Colonic mucosa (tissue), 4 donors: ENCODE results near the gene BORCS5. TPM values are rescaled to one million over a fixed set of nuclear protein-coding genes. Genes with fewer than 3 reads are reported as not detected.

Experiments
- DNase-seq: peaks from one replicate; pipeline ENCODE4 v3.0.0-alpha.2; 2020
- H3K27ac ChIP-seq: fragments of 200-600 bp; one replicate; pipeline ENCODE4 v1.8.0; 2021
- H3K27me3 ChIP-seq: fragments of 200-600 bp; one replicate; pipeline ENCODE4 v1.8.0; 2021
- H3K36me3 ChIP-seq: fragments of 200-600 bp; one replicate; pipeline ENCODE4 v1.8.0; 2021
- H3K4me1 ChIP-seq: fragments of 200-600 bp; one replicate; pipeline ENCODE4 v1.8.0; 2021; ENCODE audit warnings: mild to moderate bottlenecking
- H3K4me3 ChIP-seq: fragments of 200-600 bp; one replicate; pipeline ENCODE4 v1.8.0; 2021
- H3K9ac ChIP-seq, 2 donors: one replicate each; pipeline ENCODE4 v1.7.0; 2013; ENCODE audit warnings: control low read depth in 2 of 2, low read depth in 2 of 2, low read length in 2 of 2
- H3K9me3 ChIP-seq: fragments of 200-600 bp; one replicate; pipeline ENCODE4 v1.8.0; 2021
- CTCF ChIP-seq: fragments of 200-600 bp; IDR thresholded peaks from one replicate; pipeline ENCODE4 v1.8.0; 2022; ENCODE audit warnings: antibody characterized with exemption, mild to moderate bottlenecking
- intact Hi-C: fragments of 100-400 bp; cut with DNase I; formaldehyde crosslinking; loops from one replicate; pipeline ENCODE4 v1.14.1; 2022
- total RNA-seq, 2 donors: library from RNA; stranded (reverse); fragmentation: NEBNext Ultra II Directional in 1 of 2; extraction: Animal tissue kit (Norgen Biotek cat#: 25700) in 1 of 2; gene quantifications; one replicate each; pipeline ENCODE4 v1.2.1, GENCODE V29; 2021
- donor health status: healthy.
- donor health status: DM: no; HTN: no; CAD: no.
- donor health status: DM: no; HTN: no; CAD: no.

Gene BORCS5
- total RNA-seq, 2 donors from 2014 or later = 10.7 to 12.4 TPM

DNA sequence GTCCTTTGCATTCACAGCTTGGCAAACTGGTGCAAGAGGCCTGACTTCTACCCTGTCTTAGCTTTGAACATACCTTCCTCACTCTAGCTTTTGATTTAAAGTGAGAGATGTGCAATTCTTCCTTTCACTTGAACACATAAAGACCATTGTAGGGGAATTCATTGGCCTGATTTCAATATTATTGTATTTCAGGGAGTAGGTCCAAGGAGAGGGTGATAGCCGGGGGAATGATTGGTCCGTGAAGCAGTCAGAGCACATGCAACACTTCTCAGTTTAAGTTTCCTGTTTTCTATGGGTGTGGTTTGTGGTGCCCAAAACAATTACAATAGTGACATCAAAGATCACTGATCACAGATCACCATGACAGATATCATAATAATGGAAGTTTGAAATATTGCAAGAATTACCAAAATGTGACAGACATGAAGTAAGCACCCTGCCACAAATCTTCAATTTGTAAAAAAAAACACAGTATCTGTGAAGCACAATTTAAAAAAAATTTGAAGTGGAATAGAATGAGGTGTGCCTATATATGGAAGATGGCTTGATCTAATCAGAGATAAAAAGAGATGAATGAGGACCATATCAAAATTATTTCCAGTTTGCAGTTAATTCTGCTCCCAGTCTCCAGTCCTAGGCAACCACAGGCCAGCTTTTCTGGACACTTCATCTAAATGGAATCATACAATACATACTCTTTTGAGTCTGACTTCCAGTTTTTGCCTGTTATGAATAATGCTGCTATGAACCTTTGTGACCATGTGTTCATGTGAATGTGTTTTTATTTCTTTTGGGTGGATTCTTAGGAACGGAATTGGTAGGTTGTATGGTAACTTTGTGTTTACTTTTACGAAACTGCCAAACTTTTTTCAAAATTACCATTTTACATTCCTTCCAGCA is 23.2 kb downstream of the BORCS5 start:
- H3K4me1 ChIP-seq = peaks cover 6% of the 10 kb centered on the region
- H3K9me3 ChIP-seq = no peaks in the 10 kb centered on the region
- H3K4me3 ChIP-seq = no peak overlapping the region
- no peaks in the 10 kb centered on the region for H3K36me3 ChIP-seq
- intact Hi-C loops = loop anchor here (5.0 to 10.0 kb wide), 3 partner anchors 185 to 322 kb away; partner anchors contain the start of gene DUSP16
- TF ChIP-seq CTCF = no peak
- no peak overlapping the region for H3K27ac ChIP-seq
- no peaks in the 10 kb centered on the region for H3K27me3 ChIP-seq
- H3K9ac ChIP-seq = peak overlapping the region in 1 of 2 donors; percentile 19
- DNase-seq = no peak

DNA sequence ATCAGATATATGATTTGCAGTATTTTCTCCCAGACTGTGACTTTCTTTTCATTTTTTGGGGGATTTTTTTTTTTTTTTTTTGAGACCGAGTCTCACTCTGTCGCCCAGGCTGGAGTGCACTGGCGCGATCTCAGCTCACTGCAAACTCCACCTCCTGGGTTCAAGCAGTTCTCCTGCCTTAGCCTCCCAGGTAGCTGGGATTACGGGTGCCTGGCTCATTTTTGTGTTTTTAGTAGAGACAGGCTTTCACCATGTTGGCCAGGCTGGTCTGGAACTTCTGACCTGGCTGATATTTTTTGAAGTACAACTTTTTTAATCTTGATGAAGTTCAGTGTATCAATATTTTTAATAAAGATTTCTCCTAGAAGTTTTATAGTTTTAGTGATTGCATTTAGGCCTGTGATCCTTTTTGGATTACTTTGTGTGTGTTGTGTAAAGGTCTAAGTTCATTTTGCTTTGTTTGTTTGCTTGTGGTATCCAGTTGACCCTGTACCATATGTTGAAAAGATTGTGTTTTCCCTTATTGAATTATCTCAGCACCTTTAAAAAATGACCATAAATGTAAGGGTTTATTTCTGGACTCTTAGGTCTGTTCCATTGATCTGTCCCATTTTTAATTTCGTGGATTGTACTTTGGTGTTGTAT is 24.2 kb downstream of the BORCS5 start:
- no peak for DNase-seq
- no peaks in the 10 kb centered on the region for H3K9me3 ChIP-seq
- H3K4me1 ChIP-seq = peaks cover 6% of the 10 kb centered on the region
- no peaks in the 10 kb centered on the region for H3K27me3 ChIP-seq
- no peak for TF ChIP-seq CTCF
- H3K4me3 ChIP-seq = no peak overlapping the region
- H3K36me3 ChIP-seq = no peaks in the 10 kb centered on the region
- intact Hi-C loops = loop anchor here (10.0 kb wide), 1 partner anchor 184 kb away; the partner anchor contains the start of gene DUSP16
- no peak overlapping the region for H3K27ac ChIP-seq
- no peak overlapping the region for H3K9ac ChIP-seq

DNA sequence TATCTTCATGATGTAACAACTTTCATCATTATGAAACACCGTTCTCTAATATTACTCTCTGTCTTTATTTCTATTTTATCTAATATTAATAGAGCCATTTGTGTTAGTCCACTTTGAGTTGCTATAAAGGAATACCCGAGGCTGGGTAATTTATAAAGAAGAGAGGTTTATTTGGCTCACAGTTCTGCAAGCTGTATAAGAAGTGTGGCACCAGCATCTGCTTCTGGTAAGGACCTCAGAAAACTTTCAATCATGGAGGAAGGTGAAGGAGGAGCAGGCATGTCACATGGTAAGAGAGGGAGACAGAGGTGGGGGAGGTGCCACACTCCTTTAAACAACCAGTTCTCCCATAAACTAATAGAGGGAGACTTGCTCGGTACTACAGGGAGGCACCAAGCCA is 25.1 kb downstream of the BORCS5 start:
- Histone ChIP-seq H3K27me3 (no peaks in the 10 kb centered on the region), H3K4me3 (no peak overlapping the region), H3K4me1 (peaks cover 6% of the 10 kb centered on the region), H3K9ac (no peak overlapping the region), H3K36me3 (no peaks in the 10 kb centered on the region), H3K27ac (no peak overlapping the region), H3K9me3 (no peaks in the 10 kb centered on the region)
- DNase-seq = no peak
- intact Hi-C loops = loop anchor here (10.0 kb wide), 1 partner anchor 183 kb away; the partner anchor contains the start of gene DUSP16
- no peak for TF ChIP-seq CTCF

DNA sequence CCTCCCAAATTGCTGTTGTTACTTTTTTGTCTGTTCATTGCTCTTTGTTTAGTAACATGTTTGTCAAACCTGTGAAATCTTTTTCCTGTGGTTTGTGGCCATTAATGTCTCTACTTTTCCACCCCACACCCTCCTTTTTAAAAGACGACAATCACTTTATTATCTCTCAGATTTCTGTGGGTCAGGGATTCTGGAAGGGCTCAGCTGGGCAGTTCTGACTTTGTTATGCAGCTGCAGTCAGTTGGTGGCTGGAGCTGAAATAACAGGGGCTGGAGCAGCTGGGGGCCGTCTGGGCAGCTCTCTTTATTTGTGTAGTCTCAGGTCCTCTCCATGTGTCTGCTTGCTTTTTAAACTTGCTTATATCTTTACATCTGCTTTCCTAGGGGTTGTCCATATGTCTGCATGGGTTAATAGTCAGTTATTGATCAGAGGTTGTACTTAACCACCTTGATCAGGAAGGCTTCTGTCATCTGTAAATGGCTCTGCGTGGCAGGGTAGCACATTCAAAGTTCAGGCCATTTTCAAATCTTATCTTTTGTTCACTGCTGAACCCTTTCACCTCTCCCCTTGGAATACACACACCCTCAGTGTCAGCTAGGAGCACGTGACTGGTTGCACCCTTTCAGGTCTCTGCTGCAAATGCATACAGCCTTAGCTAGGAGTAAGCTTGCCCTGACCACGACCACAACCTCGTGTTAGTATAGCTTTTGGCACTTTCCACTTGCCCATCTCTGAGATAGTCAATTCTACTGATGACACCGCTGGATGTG is 27.9 kb downstream of the BORCS5 start:
- DNase-seq = peak; percentile 64
- intact Hi-C loops = loop anchor here (10.0 kb wide), 1 partner anchor 180 kb away; the partner anchor contains the start of gene DUSP16
- Histone ChIP-seq H3K4me3 (no peak overlapping the region), H3K27me3 (no peaks in the 10 kb centered on the region), H3K27ac (no peak overlapping the region), H3K9ac (peak overlapping the region in 1 of 2 donors; percentile 36), H3K36me3 (no peaks in the 10 kb centered on the region), H3K4me1 (peaks cover 4% of the 10 kb centered on the region), H3K9me3 (no peaks in the 10 kb centered on the region)
- no peak for TF ChIP-seq CTCF

GRCh38 chr12:12387501-12387900 is 30.6 kb downstream of the BORCS5 start:
- DNase-seq = no peak
- intact Hi-C loops = loop anchor here (10.0 kb wide), 1 partner anchor 177 kb away; the partner anchor contains the start of gene DUSP16
- Histone ChIP-seq H3K36me3 (no peaks in the 10 kb centered on the region), H3K27me3 (no peaks in the 10 kb centered on the region), H3K9me3 (no peaks in the 10 kb centered on the region), H3K9ac (no peak overlapping the region), H3K27ac (no peak overlapping the region), H3K4me3 (no peak overlapping the region), H3K4me1 (no peaks in the 10 kb centered on the region)
- no peak for TF ChIP-seq CTCF
